Sigmoid colon (tissue), 7 donors: ENCODE measurements around the gene GYPC. TPM values are rescaled to one million over a fixed set of nuclear protein-coding genes. Genes with fewer than 3 reads are reported as not detected.
"Not testable (repeated sequence)": the region's sequence is repeated elsewhere in the genome, so short reads cannot be mapped to it uniquely, and the experiment has no call there.

Experiments
- DNase-seq: peaks from one replicate; pipeline ENCODE4 v3.0.0-alpha.2; 2019
- H3K27ac ChIP-seq, 4 donors: fragments of 200-600 bp; sonication (generic); one replicate each; pipeline ENCODE4 v1.5.1; 2016 to 2019; ENCODE audit warnings: mild to moderate bottlenecking in 1 of 4
- H3K27me3 ChIP-seq, 3 donors: fragments of 200-600 bp; sonication (generic); one replicate each; pipeline ENCODE4 v1.5.1; 2019; ENCODE audit warnings: mild to moderate bottlenecking in 1 of 3
- H3K36me3 ChIP-seq, 4 donors: fragments of 200-600 bp; sonication (generic); one replicate each; pipeline ENCODE4 v1.5.1; 2016 to 2019
- H3K4me1 ChIP-seq, 4 donors: fragments of 200-600 bp; sonication (generic); one replicate each; pipeline ENCODE4 v1.5.1; 2017 to 2019
- H3K4me3 ChIP-seq, 4 donors: fragments of 200-600 bp; sonication (generic); one replicate each; pipeline ENCODE4 v1.5.1; 2017 to 2019; ENCODE audit warnings: mild to moderate bottlenecking in 2 of 4, moderate library complexity in 1 of 4
- H3K9me3 ChIP-seq, 4 donors: fragments of 200-600 bp in 3 of 4; sonication (generic) in 3 of 4; one replicate each; pipeline versions ENCODE4 v1.5.1 to v1.6.1; 2013 to 2019
- CTCF ChIP-seq, 4 experiments: fragments of 450-650 bp in 3 of 4; fragments of 200-600 bp in 1 of 4; IDR thresholded peaks; one replicate each; pipeline ENCODE4 v1.5.1; 2016 to 2019; ENCODE audit warnings: antibody characterized with exemption in 4 of 4, mild to moderate bottlenecking in 3 of 4, moderate library complexity in 2 of 4
- EP300 ChIP-seq, 4 donors: sonication (generic); formaldehyde crosslinking; IDR thresholded peaks; one replicate each; pipeline ENCODE4 v1.6.1; 2017; ENCODE audit warnings: antibody characterized with exemption in 4 of 4
- POLR2A ChIP-seq, 2 donors: fragments of 450-650 bp; IDR thresholded peaks; one replicate each; pipeline ENCODE4 v1.6.1; 2016; ENCODE audit warnings: antibody characterized with exemption in 2 of 2, mild to moderate bottlenecking in 2 of 2, moderate library complexity in 2 of 2
- POLR2AphosphoS5 ChIP-seq, 4 donors: sonication (generic); formaldehyde crosslinking; IDR thresholded peaks; one replicate each; pipeline ENCODE4 v1.6.1; 2017; ENCODE audit warnings: antibody characterized with exemption in 4 of 4
- WGBS, 2 donors: extraction: QIAGEN DNeasy Blood & Tissue Kit; methylation state at CpG; one replicate each; pipeline ENCODE4 v1.1.7; 2013; 5-methylcytosine and 5-hydroxymethylcytosine counted together
- intact Hi-C: fragments of 100-400 bp; cut with DNase I; formaldehyde crosslinking; loops from one replicate; pipeline ENCODE4 v1.15.1; 2023
- polyA plus RNA-seq, 3 donors: library from polyadenylated mRNA; stranded (reverse); fragments of 200-250 nt; gene quantifications; one replicate each; pipeline ENCODE4 v1.2.3, GENCODE V29; 2013
- total RNA-seq, 4 donors: library from RNA; depleted of rRNA; stranded (reverse); fragments of >200 nt; gene quantifications; one replicate each; pipeline ENCODE4 v1.1.0, GENCODE V29; 2016
- donor health status: healthy with polysubstance abuse.
- donor health status: Bipolar disorder and iron deficiency.
- donor health status: healthy.

GYPC gene
- total and polyA plus RNA-seq, 7 donors = 18.0 to 123 (median 93.7) TPM

GRCh38 chr2:126715111-126715510 lies 59.2 kb downstream of the GYPC start:
- Histone ChIP-seq H3K27me3 (no peaks in the 10 kb centered on the region), H3K9me3 (no peaks in the 10 kb centered on the region), H3K27ac (no peak overlapping the region), H3K4me3 (no peak overlapping the region), H3K36me3 (no peaks in the 10 kb centered on the region), H3K4me1 (no peaks in the 10 kb centered on the region)
- 87 to 88% methylated on average over 3 of the region's 3 CpGs for WGBS, 2 donors
- intact Hi-C loops = no loop called here
- no peak for DNase-seq
- TF ChIP-seq CTCF (IDR thresholded peaks at IDR 0.05) = no peak
- no peak for TF ChIP-seq EP300 (IDR thresholded peaks at IDR 0.05)
- TF ChIP-seq POLR2A (IDR thresholded peaks at IDR 0.05) = no peak
- TF ChIP-seq POLR2AphosphoS5 (IDR thresholded peaks at IDR 0.05) = no peak

GRCh38 chr2:126715576-126716406 lies 59.8 kb downstream of the GYPC start:
- no peak for DNase-seq
- intact Hi-C loops = no loop called here
- no peaks in the 10 kb centered on the region for H3K4me1 ChIP-seq
- no peak overlapping the region for H3K27ac ChIP-seq
- TF ChIP-seq CTCF (IDR thresholded peaks at IDR 0.05) (no peak), POLR2AphosphoS5 (IDR thresholded peaks at IDR 0.05) (no peak), POLR2A (IDR thresholded peaks at IDR 0.05) (no peak), EP300 (IDR thresholded peaks at IDR 0.05) (no peak)
- no peaks in the 10 kb centered on the region for H3K9me3 ChIP-seq
- 73 to 76% methylated on average over 5 of the region's 5 CpGs for WGBS, 2 donors
- no peak overlapping the region for H3K4me3 ChIP-seq
- H3K36me3 ChIP-seq = no peaks in the 10 kb centered on the region
- H3K27me3 ChIP-seq = no peaks in the 10 kb centered on the region

GRCh38 chr2:126717277-126717676 lies 61.3 kb downstream of the GYPC start:
- H3K27ac ChIP-seq, H3K27me3 ChIP-seq, H3K36me3 ChIP-seq, intact Hi-C loops, H3K4me3 ChIP-seq, DNase-seq, H3K9me3 ChIP-seq, H3K4me1 ChIP-seq: not testable (repeated sequence)
- WGBS, 2 donors = 94 to 96% methylated on average over 10 of the region's 10 CpGs

GRCh38 chr2:126717928-126718327 lies 62.0 kb downstream of the GYPC start:
- no peaks in the 10 kb centered on the region for H3K9me3 ChIP-seq
- intact Hi-C loops = no loop called here

More at GRCh38 chr2:126717928-126718327, 62.0 kb downstream of the GYPC start:
- TF ChIP-seq EP300 (IDR thresholded peaks at IDR 0.05) (no peak), POLR2AphosphoS5 (IDR thresholded peaks at IDR 0.05) (no peak), CTCF (IDR thresholded peaks at IDR 0.05) (no peak), POLR2A (IDR thresholded peaks at IDR 0.05) (no peak)
- no peak for DNase-seq
- WGBS, 2 donors = 92 to 95% methylated on average over 5 of the region's 5 CpGs
- Histone ChIP-seq H3K36me3 (no peaks in the 10 kb centered on the region), H3K4me3 (no peak overlapping the region), H3K4me1 (no peaks in the 10 kb centered on the region), H3K27me3 (no peaks in the 10 kb centered on the region), H3K27ac (no peak overlapping the region)
